ENCODE results near the gene PRR36. TPM values are rescaled to one million over a fixed set of nuclear protein-coding genes. Genes with fewer than 3 reads are reported as not detected.

The PRR36 gene
- total RNA-seq, 1 experiment from 2014 or later: 21.9 TPM

DNA sequence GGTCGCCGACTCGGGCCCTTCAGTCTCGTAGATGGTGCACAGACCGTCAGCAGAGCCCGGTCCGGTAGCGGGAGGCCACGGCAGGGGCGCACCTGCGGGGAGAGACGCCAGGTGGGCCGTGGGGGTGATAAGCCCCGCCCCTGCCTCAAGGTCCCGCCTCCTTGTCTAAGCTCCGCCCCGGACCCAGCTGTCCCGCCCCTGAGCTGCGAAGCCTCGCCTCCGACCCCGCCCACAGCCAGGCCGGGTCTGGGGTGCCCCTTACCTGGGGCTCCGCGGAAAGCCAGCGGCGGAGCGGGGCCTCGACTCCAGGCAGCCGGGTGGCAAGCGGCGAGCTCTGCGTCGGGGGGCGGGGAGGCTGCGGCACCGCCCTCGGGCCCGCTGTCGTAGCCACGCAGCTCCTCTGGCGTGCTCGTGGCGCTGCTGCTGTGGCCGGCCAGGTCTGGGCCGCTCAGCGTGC lies 4.7 kb downstream of the PRR36 start (continued):
- no peak for TF ChIP-seq ZBTB21 (CRISPR knock-in tag; IDR thresholded peaks at IDR 0.05; ENCODE audit: borderline replicate concordance)

GRCh38 chr19:7868671-7869452 lies 5.3 kb downstream of the PRR36 start:
- Mint-ChIP-seq H3K4me3 (peak overlapping the region; percentile 63), H3K27me3 (ENCODE audit: low read depth) (peaks cover 62% of the 10 kb centered on the region), H3K9me3 (no peaks in the 10 kb centered on the region), H3K27ac (peak overlapping the region; percentile 78; the same call in 1 of the 2 replicates), H3K36me3 (no peaks in the 10 kb centered on the region), H3K4me1 (peaks cover 28% of the 10 kb centered on the region)
- ChIA-PET CTCF (interaction anchor here (0.5 to 2.2 kb wide), 44 partner anchors 8 to 1666 kb away, joined by 3 to 92 read pairs (median 6); partner anchors contain the start of genes LRRC8E, MAP2K7, MARCHF2 and MCOLN1), POLR2A (interaction anchor here (0.6 to 1.7 kb wide), 13 partner anchors 11 to 329 kb away, joined by 3 to 19 read pairs (median 4); partner anchors contain the start of genes MAP2K7 and SNAPC2)
- ATAC-seq (peak; percentile 41), DNase-seq (ENCODE audit: low spot score) (peak; percentile 95)
- TF ChIP-seq SP1 (CRISPR knock-in tag; conservative IDR thresholded peaks at IDR 0.05) (peak; percentile 79; the same call in 1 of the 2 replicates), NR2C2 (CRISPR knock-in tag; IDR thresholded peaks at IDR 0.05) (no peak), NFYB (CRISPR knock-in tag; conservative IDR thresholded peaks at IDR 0.05; ENCODE audit: low read depth) (no peak), ZNF138 (CRISPR knock-in tag; conservative IDR thresholded peaks at IDR 0.05) (no peak), NFE2L1 (CRISPR knock-in tag; IDR thresholded peaks at IDR 0.05) (no peak), ZNF416 (CRISPR knock-in tag; IDR thresholded peaks at IDR 0.05) (no peak), EMX1 (CRISPR knock-in tag; IDR thresholded peaks at IDR 0.05) (0 out of 2 replicates have a peak, but pooled peaks have one; percentile 27), HMGXB4 (CRISPR knock-in tag; IDR thresholded peaks at IDR 0.05) (peak; percentile 56; the same call in 1 of the 2 replicates), JUN (CRISPR knock-in tag; IDR thresholded peaks at IDR 0.05) (no peak), SMAD3 (CRISPR knock-in tag; IDR thresholded peaks at IDR 0.05; ENCODE audit: borderline replicate concordance) (no peak), GABPB1 (CRISPR knock-in tag; IDR thresholded peaks at IDR 0.05) (no peak), RELA (CRISPR knock-in tag; IDR thresholded peaks at IDR 0.05; ENCODE audit: borderline replicate concordance) (no peak), CREM (CRISPR knock-in tag; IDR thresholded peaks at IDR 0.05) (0 out of 2 replicates have a peak, but pooled peaks have one; percentile 40), ARID4B (CRISPR knock-in tag; IDR thresholded peaks at IDR 0.05; ENCODE audit: borderline replicate concordance) (no peak), FOXK1 (CRISPR knock-in tag; IDR thresholded peaks at IDR 0.05) (no peak), ZNF423 (CRISPR knock-in tag; IDR thresholded peaks at IDR 0.05) (peak; percentile 91), CTCF (IDR thresholded peaks at IDR 0.05) (peak; percentile 77), ZMAT4 (CRISPR knock-in tag; IDR thresholded peaks at IDR 0.05) (no peak), MXD4 (CRISPR knock-in tag; IDR thresholded peaks at IDR 0.05; ENCODE audit: borderline replicate concordance) (no peak), STAT6 (CRISPR knock-in tag; conservative IDR thresholded peaks at IDR 0.05; ENCODE audit: low read depth) (no peak), ATF1 (CRISPR knock-in tag; IDR thresholded peaks at IDR 0.05) (no peak)
- TF ChIP-seq, protein P1, sequence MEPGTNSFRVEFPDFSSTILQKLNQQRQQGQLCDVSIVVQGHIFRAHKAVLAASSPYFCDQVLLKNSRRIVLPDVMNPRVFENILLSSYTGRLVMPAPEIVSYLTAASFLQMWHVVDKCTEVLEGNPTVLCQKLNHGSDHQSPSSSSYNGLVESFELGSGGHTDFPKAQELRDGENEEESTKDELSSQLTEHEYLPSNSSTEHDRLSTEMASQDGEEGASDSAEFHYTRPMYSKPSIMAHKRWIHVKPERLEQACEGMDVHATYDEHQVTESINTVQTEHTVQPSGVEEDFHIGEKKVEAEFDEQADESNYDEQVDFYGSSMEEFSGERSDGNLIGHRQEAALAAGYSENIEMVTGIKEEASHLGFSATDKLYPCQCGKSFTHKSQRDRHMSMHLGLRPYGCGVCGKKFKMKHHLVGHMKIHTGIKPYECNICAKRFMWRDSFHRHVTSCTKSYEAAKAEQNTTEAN (CRISPR knock-in tag; IDR thresholded peaks at IDR 0.05): no peak
